Esophagus muscularis mucosa (tissue), 3 donors: ENCODE results near the gene RABGGTB.
"Not testable (repeated sequence)": the region's sequence is repeated elsewhere in the genome, so short reads cannot be mapped to it uniquely, and the experiment has no call there.

Source experiments
- POLR2A ChIP-seq: fragments of 450-650 bp; IDR thresholded peaks from one replicate; pipeline ENCODE4 v1.6.1; 2017; ENCODE audit warnings: antibody characterized with exemption, moderate library complexity, mild to moderate bottlenecking, low read depth
- TF ChIP-seq, protein P1 (sequence below), 3 experiments: fragments of 200-600 bp in 2 of 3; fragments of 450-650 bp in 1 of 3; sonication (generic) in 2 of 3; IDR thresholded peaks; one replicate each; pipeline ENCODE4 v1.5.1; 2017 to 2019; ENCODE audit warnings: antibody characterized with exemption in 3 of 3, mild to moderate bottlenecking in 2 of 3, moderate library complexity in 1 of 3

DNA sequence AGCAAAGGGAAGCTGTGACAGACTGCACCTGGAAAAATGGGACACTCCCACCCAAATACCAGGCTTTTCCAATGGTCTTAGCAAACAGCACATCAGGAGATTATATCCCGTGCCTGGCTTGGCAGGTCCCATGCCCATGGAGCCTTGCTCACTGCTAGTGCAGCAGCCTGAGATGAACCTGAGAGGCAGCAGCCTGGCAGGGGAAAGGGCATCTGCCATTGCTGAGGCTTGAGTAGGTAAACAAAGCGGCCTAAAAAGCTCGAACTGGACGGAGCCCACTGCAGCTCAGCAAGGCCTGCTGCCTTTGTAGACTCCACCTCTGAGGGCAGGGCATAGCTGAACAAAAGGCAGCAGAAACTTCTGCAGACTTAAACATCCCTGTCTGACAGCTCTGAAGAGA lies 8.2 kb upstream of the RABGGTB start:
- TF ChIP-seq, protein P1, sequence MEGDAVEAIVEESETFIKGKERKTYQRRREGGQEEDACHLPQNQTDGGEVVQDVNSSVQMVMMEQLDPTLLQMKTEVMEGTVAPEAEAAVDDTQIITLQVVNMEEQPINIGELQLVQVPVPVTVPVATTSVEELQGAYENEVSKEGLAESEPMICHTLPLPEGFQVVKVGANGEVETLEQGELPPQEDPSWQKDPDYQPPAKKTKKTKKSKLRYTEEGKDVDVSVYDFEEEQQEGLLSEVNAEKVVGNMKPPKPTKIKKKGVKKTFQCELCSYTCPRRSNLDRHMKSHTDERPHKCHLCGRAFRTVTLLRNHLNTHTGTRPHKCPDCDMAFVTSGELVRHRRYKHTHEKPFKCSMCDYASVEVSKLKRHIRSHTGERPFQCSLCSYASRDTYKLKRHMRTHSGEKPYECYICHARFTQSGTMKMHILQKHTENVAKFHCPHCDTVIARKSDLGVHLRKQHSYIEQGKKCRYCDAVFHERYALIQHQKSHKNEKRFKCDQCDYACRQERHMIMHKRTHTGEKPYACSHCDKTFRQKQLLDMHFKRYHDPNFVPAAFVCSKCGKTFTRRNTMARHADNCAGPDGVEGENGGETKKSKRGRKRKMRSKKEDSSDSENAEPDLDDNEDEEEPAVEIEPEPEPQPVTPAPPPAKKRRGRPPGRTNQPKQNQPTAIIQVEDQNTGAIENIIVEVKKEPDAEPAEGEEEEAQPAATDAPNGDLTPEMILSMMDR (IDR thresholded peaks at IDR 0.05), result not testable (repeated sequence)
- TF ChIP-seq POLR2A, result not testable (repeated sequence)
